C4-2B (cell line): Measurements from ENCODE around the gene GRID1.

Experiments used
- H3K27ac ChIP-seq: fragments of 450-650 bp; 2 replicates; pipeline ENCODE4 v1.5.1; 2017
- CTCF ChIP-seq: fragments of 450-650 bp; conservative IDR thresholded peaks from 2 replicates; pipeline ENCODE4 v1.5.1; 2017; ENCODE audit warnings: mild to moderate bottlenecking
- ZFX ChIP-seq: fragments of 450-650 bp; IDR thresholded peaks from 2 replicates; pipeline ENCODE4 v1.6.1; 2017

GRID1 gene

GRCh38 chr10:86263907-86264306 lies 102.7 kb downstream of the GRID1 start:
- no peak for TF ChIP-seq CTCF
- no peak for TF ChIP-seq ZFX
- no peak overlapping the region for H3K27ac ChIP-seq

- TF ChIP-seq ZFX = no peak
- no peak for TF ChIP-seq CTCF
- H3K27ac ChIP-seq = no peak overlapping the region
Observed at GRCh38 chr10:86263209-86263608, 103.4 kb downstream of the GRID1 start.

GRCh38 chr10:86262688-86263181 lies 103.9 kb downstream of the GRID1 start:
- no peak overlapping the region for H3K27ac ChIP-seq
- TF ChIP-seq CTCF = no peak
- no peak for TF ChIP-seq ZFX

GRCh38 chr10:86261941-86262687 lies 104.5 kb downstream of the GRID1 start:
- no peak overlapping the region for H3K27ac ChIP-seq
- TF ChIP-seq ZFX (no peak), CTCF (peak; percentile 63)

- no peak overlapping the region for H3K27ac ChIP-seq
- TF ChIP-seq ZFX (no peak), CTCF (no peak)
Observed at GRCh38 chr10:86261470-86261869, 105.1 kb downstream of the GRID1 start.

GRCh38 chr10:86260564-86260963 lies 106.0 kb downstream of the GRID1 start:
- H3K27ac ChIP-seq = no peak overlapping the region
- TF ChIP-seq CTCF = no peak
- TF ChIP-seq ZFX = no peak

- no peak overlapping the region for H3K27ac ChIP-seq
- TF ChIP-seq ZFX (no peak), CTCF (no peak)
Observed at GRCh38 chr10:86259901-86260562, 106.6 kb downstream of the GRID1 start.
